HepG2 (cell line): ENCODE data around the gene DOCK1. TPM values are rescaled to one million over a fixed set of nuclear protein-coding genes. Genes with fewer than 3 reads are reported as not detected.

ENCODE experiments used
- ATAC-seq: fragments of 200-7000 bp; cut with Tn5 transposase; 3 replicates; pipeline ENCODE4 v1.9.1; 2020; ENCODE audit warnings: mild to moderate bottlenecking, moderate library complexity
- BruUV-seq: library from RNA; stranded (reverse); fragments of 400-500 nt; replicated peaks from 2 replicates; lab custom pipeline; 2021; lab: Mats Ljungman, UMichigan
- CTCF ChIA-PET: fragments of 300-600 bp; formaldehyde crosslinking; extraction: SDS; loops from one replicate; lab custom pipeline; 2021; ENCODE audit warnings: low total read pairs, inconsistent platforms, low intra/inter-chr PET ratio; lab: Yijun Ruan, JAX
- POLR2A ChIA-PET: fragments of 350-600 bp; sonication (Branson Sonifier 250); formaldehyde crosslinking; loops from one replicate; lab custom pipeline; 2020; ENCODE audit warnings: antibody characterized with exemption, inconsistent platforms; lab: Yijun Ruan, JAX
- DNase-seq: peaks from one replicate; pipeline ENCODE4 v3.0.0-alpha.2; 2015; ENCODE audit warnings: low spot score
- FAIRE-seq: peaks from 3 replicates; lab custom pipeline; 2011; peaks lifted over from hg19 to GRCh38; lab: Jason Lieb, UNC
- H2AFZ ChIP-seq: one replicate; pipeline ENCODE4 v1.6.1; 2011; ENCODE audit warnings: low read length, inconsistent platforms
- H3K27ac ChIP-seq: fragments of 300-600 bp; 3 replicates; pipeline ENCODE4 v1.8.0; 2011; ENCODE audit warnings: mixed run types, mild to moderate bottlenecking, mixed read lengths, low read length, inconsistent platforms; ENCODE audit not compliant: insufficient read depth; ENCODE audit errors: extremely low read length
- H3K27me3 ChIP-seq, 2 experiments: fragments of 200-600 bp in 1 of 2; 2 replicates in 1 of 2; 3 replicates in 1 of 2; pipeline versions ENCODE4 v1.6.0 to v1.8.0; 2011; ENCODE audit warnings: low read length in 2 of 2, mild to moderate bottlenecking in 2 of 2, moderate library complexity in 2 of 2, inconsistent platforms in 1 of 2; ENCODE audit not compliant: insufficient read depth in 2 of 2, control insufficient read depth in 1 of 2
- H3K36me3 ChIP-seq, 2 experiments: fragments of 200-600 bp in 1 of 2; replicated peaks in 1 of 2; 2 replicates in 1 of 2; 3 replicates in 1 of 2; pipeline versions ENCODE4 v1.5.1 to v1.8.0; 2011; ENCODE audit warnings: low read length in 2 of 2, inconsistent platforms in 1 of 2; ENCODE audit not compliant: insufficient read depth in 2 of 2, control insufficient read depth in 1 of 2
- H3K4me1 ChIP-seq: 2 replicates; pipeline ENCODE4 v1.5.1; 2012; ENCODE audit warnings: low read length, inconsistent platforms; ENCODE audit not compliant: insufficient read depth
- H3K4me2 ChIP-seq: 2 replicates; pipeline ENCODE4 v1.6.0; 2011; ENCODE audit warnings: low read depth, low read length, inconsistent platforms
- H3K4me3 ChIP-seq, 3 experiments: fragments of 200-600 bp in 1 of 3; sonication (generic), shearing (Covaris generic) in 1 of 3; replicated peaks in 1 of 3; 2 replicates each; pipeline ENCODE4 v1.5.1; 2011 to 2016; ENCODE audit warnings: low read length in 3 of 3, inconsistent platforms in 2 of 3, low read depth in 2 of 3, mild to moderate bottlenecking in 2 of 3, control low read depth in 1 of 3, mixed read lengths in 1 of 3; ENCODE audit not compliant: insufficient read depth in 1 of 3
- H3K79me2 ChIP-seq: one replicate; pipeline ENCODE4 v1.6.1; 2011; ENCODE audit warnings: low read length, inconsistent platforms; ENCODE audit not compliant: insufficient read depth
- H3K9ac ChIP-seq: 2 replicates; pipeline ENCODE4 v1.6.0; 2011; ENCODE audit warnings: mild to moderate bottlenecking, low read depth, low read length, inconsistent platforms; ENCODE audit not compliant: insufficient read depth
- H3K9me3 ChIP-seq: 2 replicates; pipeline ENCODE4 v1.5.1; 2012; ENCODE audit warnings: mild to moderate bottlenecking, low read length
- H4K20me1 ChIP-seq: 2 replicates; pipeline ENCODE4 v1.6.0; 2011; ENCODE audit warnings: inconsistent platforms, mild to moderate bottlenecking, low read length, moderate library complexity; ENCODE audit not compliant: insufficient read depth
- ELF3 ChIP-seq: IDR thresholded peaks from 2 replicates; pipeline ENCODE4 v1.6.1; 2016; ENCODE audit warnings: missing genetic modification reagents, missing compliant biosample characterization
- HNF4A ChIP-seq: sonication (generic); formaldehyde crosslinking; IDR thresholded peaks from 2 replicates; pipeline ENCODE4 v1.4.0; 2020; ENCODE audit warnings: missing genetic modification reagents
- HOXA3 ChIP-seq: sonication (generic); formaldehyde crosslinking; IDR thresholded peaks from 2 replicates; pipeline ENCODE4 v1.5.0; 2020; ENCODE audit warnings: missing genetic modification reagents
- HOXD1 ChIP-seq: sonication (generic); formaldehyde crosslinking; IDR thresholded peaks from 2 replicates; pipeline ENCODE4 v1.5.0; 2020; ENCODE audit warnings: missing genetic modification reagents
- KLF16 ChIP-seq, 2 experiments: sonication (generic) in 1 of 2; formaldehyde crosslinking in 1 of 2; IDR thresholded peaks; 2 replicates each; pipeline versions ENCODE4 v1.6.1 to v1.8.0; 2016 to 2023; ENCODE audit warnings: missing genetic modification reagents in 2 of 2, missing compliant biosample characterization in 1 of 2
- MED13 ChIP-seq: sonication (generic); formaldehyde crosslinking; IDR thresholded peaks from 2 replicates; pipeline ENCODE4 v1.5.0; 2020; ENCODE audit warnings: missing genetic modification reagents
- RFX1 ChIP-seq: fragments of 450-650 bp; IDR thresholded peaks from 2 replicates; pipeline ENCODE4 v1.6.1; 2017
- YEATS2 ChIP-seq: sonication (generic); formaldehyde crosslinking; IDR thresholded peaks from 2 replicates; pipeline ENCODE4 v1.4.0; 2020; ENCODE audit warnings: missing genetic modification reagents, borderline replicate concordance
- ZMYM4 ChIP-seq: sonication (generic); formaldehyde crosslinking; IDR thresholded peaks from 2 replicates; pipeline ENCODE4 v1.8.1; 2023; ENCODE audit warnings: mild to moderate bottlenecking, missing genetic modification reagents
- ZNF12 ChIP-seq: sonication (generic); formaldehyde crosslinking; IDR thresholded peaks from 2 replicates; pipeline ENCODE4 v1.5.0; 2020; ENCODE audit warnings: missing genetic modification reagents
- ZNF136 ChIP-seq: sonication (generic); formaldehyde crosslinking; IDR thresholded peaks from 2 replicates; pipeline ENCODE4 v1.8.1; 2022; ENCODE audit warnings: low read depth, mild to moderate bottlenecking, moderate library complexity, missing genetic modification reagents
- ZNF225 ChIP-seq: sonication (generic); formaldehyde crosslinking; IDR thresholded peaks from 2 replicates; pipeline ENCODE4 v1.4.0; 2020; ENCODE audit warnings: mild to moderate bottlenecking, missing genetic modification reagents
- ZNF292 ChIP-seq: sonication (generic); formaldehyde crosslinking; IDR thresholded peaks from 2 replicates; pipeline ENCODE4 v1.8.1; 2022; ENCODE audit warnings: mild to moderate bottlenecking, low read depth, missing genetic modification reagents, borderline replicate concordance
- ZNF382 ChIP-seq: sonication (generic); formaldehyde crosslinking; IDR thresholded peaks from 2 replicates; pipeline ENCODE4 v1.5.0; 2020; ENCODE audit warnings: missing genetic modification reagents, mild to moderate bottlenecking, borderline replicate concordance
- ZNF383 ChIP-seq: sonication (generic); formaldehyde crosslinking; IDR thresholded peaks from 2 replicates; pipeline ENCODE4 v1.4.0; 2020; ENCODE audit warnings: missing genetic modification reagents, mild to moderate bottlenecking, borderline replicate concordance
- ZNF44 ChIP-seq: sonication (generic); formaldehyde crosslinking; IDR thresholded peaks from 2 replicates; pipeline ENCODE4 v1.5.1; 2020; ENCODE audit warnings: mild to moderate bottlenecking, missing genetic modification reagents
- ZNF883 ChIP-seq: sonication (generic); formaldehyde crosslinking; IDR thresholded peaks from 2 replicates; pipeline ENCODE4 v1.5.1; 2020; ENCODE audit warnings: mild to moderate bottlenecking, missing genetic modification reagents; ENCODE audit errors: not compliant biosample characterization
- WGBS: methylation state at CpG from one replicate; pipeline ENCODE4 v1.1.6; 2017; ENCODE audit warnings: low lambda C conversion rate; 5-methylcytosine and 5-hydroxymethylcytosine counted together
- in situ Hi-C: cut with HindIII; loops from 2 replicates; pipeline ENCODE4 v1.10.0; 2017; ENCODE audit warnings: low pct_unique_long_range_greater_than_20kb; ENCODE audit not compliant: extremely low pct_ligation_motif_present
- intact Hi-C: fragments of 100-400 bp; cut with micrococcal nuclease; formaldehyde crosslinking; loops from one replicate; pipeline ENCODE4 v1.10.0; 2022; ENCODE audit not compliant: unreplicated experiment
- polyA plus RNA-seq, 8 experiments: library from polyadenylated mRNA; depleted of rRNA in 3 of 8; stranded (reverse) in 7 of 8; unstranded in 1 of 8; fragments of >200 nt; fragmentation: Illumina TruSeq in 4 of 8; extraction: Trizol in 4 of 8; gene quantifications; 2 replicates each; pipeline versions ENCODE4 v1.2.1 to v1.2.3, GENCODE V29; 2011 to 2016; ENCODE audit warnings: low read depth in 4 of 8, missing spikeins in 1 of 8, mixed read lengths in 1 of 8; ENCODE audit not compliant: insufficient read depth in 1 of 8
- total RNA-seq, 5 experiments: library from RNA; depleted of rRNA; stranded (reverse); fragments of >200 nt; fragmentation: Illumina TruSeq; extraction: Trizol; gene quantifications; 2 replicates each; pipeline ENCODE4 v1.2.3, GENCODE V29; 2016; ENCODE audit warnings: low read depth in 1 of 5

Gene DOCK1
- total and polyA plus RNA-seq, 2 of the 13 experiments (the other 11 are each of a cell fraction or from before 2014, with no cell fraction given) = 8.3 to 25.5 TPM

DNA sequence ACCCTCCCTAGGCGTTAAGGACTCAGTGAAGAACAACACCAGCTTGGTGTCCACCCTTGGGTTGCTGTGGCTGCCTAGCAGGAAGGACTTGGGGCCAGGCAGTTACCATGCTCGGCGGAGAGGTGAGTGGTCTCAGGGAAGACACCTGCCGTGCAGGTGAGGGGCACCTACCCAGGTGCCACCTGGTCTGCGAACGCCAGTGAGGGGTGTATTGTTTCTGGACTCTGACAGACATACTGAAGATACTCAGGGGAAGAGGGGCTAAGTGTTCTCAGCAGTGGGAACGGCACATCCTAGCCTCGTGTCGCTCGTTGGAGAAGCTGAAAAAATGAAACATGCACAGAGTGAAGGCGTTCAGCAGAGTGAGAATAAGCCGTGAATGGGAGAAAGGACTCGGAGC lies 22.6 kb downstream of the DOCK1 start:
- CTCF ChIA-PET = no interaction called here
- H4K20me1 ChIP-seq = no peaks in the 10 kb centered on the region; the same call in 1 of the 2 replicates
- POLR2A ChIA-PET = no interaction called here
- peaks cover 6 to 14% of the 10 kb centered on the region in 2 experiments for H3K36me3 ChIP-seq
- TF ChIP-seq ZNF12 (CRISPR knock-in tag) (no peak), HOXA3 (CRISPR knock-in tag) (no peak), MED13 (CRISPR knock-in tag) (no peak), ZNF136 (no peak), ZNF44 (CRISPR knock-in tag) (no peak), ZNF382 (CRISPR knock-in tag) (no peak), ZNF383 (CRISPR knock-in tag) (no peak), YEATS2 (no peak), HNF4A (no peak), HOXD1 (CRISPR knock-in tag) (no peak), RFX1 (no peak), KLF16 (CRISPR knock-in tag; IDR thresholded peaks at IDR 0.05) (no peak), ELF3 (CRISPR knock-in tag) (no peak), ZMYM4 (CRISPR knock-in tag) (no peak), ZNF225 (no peak), ZNF883 (CRISPR knock-in tag) (no peak), ZNF292 (CRISPR knock-in tag) (no peak)
- in situ Hi-C loops = no loop called here
- BruUV-seq = no TSS peak
- FAIRE-seq = no peak
- no peaks in the 10 kb centered on the region for H3K27me3 ChIP-seq
- no peak for DNase-seq
- intact Hi-C loops = no loop called here
- no peaks in the 10 kb centered on the region for H3K9me3 ChIP-seq
- H2AFZ ChIP-seq = no peak overlapping the region
- H3K27ac ChIP-seq = no peak overlapping the region
- peaks cover 31% of the 10 kb centered on the region for H3K79me2 ChIP-seq
- H3K4me3 ChIP-seq = no peak overlapping the region
- WGBS = 94% methylated on average over 13 of the region's 13 CpGs
- H3K9ac ChIP-seq = no peak overlapping the region
- H3K4me1 ChIP-seq = peaks cover 28% of the 10 kb centered on the region
- no peak for ATAC-seq
- H3K4me2 ChIP-seq = no peak overlapping the region
